Measurements from ENCODE around the gene SMAGP. TPM values are rescaled to one million over a fixed set of nuclear protein-coding genes. Genes with fewer than 3 reads are reported as not detected.
A peak's percentile ranks its signal among the peaks of the same experiment; 100 is the strongest.
"Not testable (repeated sequence)": the region's sequence is repeated elsewhere in the genome, so short reads cannot be mapped to it uniquely, and the experiment has no call there.

Gene SMAGP
- 2.3 and 2.5 TPM in 2 replicates for total RNA-seq (2014; rRNA removed; shearing (Covaris generic); ENCODE audit: low replicate concordance)

GRCh38 chr12:51270067-51270950 is at the start of gene SMAGP:
SMAGP (minus strand) TSS chr12:51270415; CDS start chr12:51269278, 1,137 bp downstream.
- Histone ChIP-seq H3K9ac (ENCODE audit: low read length) (peak within 1 kb of the TSS; percentile 63), H3K4me3 (ENCODE audit: low read length) (peak within 1 kb of the TSS; percentile 64), H3K36me3 (ENCODE audit: insufficient read depth, low read length) (no peaks in the 10 kb centered on the region), H3K4me2 (ENCODE audit: low read depth, low read length, poor library complexity, severe bottlenecking) (peak within 1 kb of the TSS; percentile 74), H3K4me1 (ENCODE audit: low read length) (peaks cover 9% of the 10 kb centered on the region), H4K20me1 (ENCODE audit: insufficient read depth, low read depth, low read length) (no peaks in the 10 kb centered on the region), H3K79me2 (ENCODE audit: low read length) (no peaks in the 10 kb centered on the region), H3K9me3 (ENCODE audit: low read length) (no peaks in the 10 kb centered on the region), H3K27ac (ENCODE audit: low read length) (no peak within 1 kb of the TSS), H2AFZ (ENCODE audit: low read length) (peak within 1 kb of the TSS; percentile 46), H3K9me2 (replicated peaks; ENCODE audit: insufficient read depth, low read length) (no peaks in the 10 kb centered on the region), H3K27me3 (ENCODE audit: low read length) (no peaks in the 10 kb centered on the region)
- peak; percentile 78 for DNase-seq

GRCh38 chr12:51318846-51319599 is 48.8 kb upstream of the SMAGP start:
- no peaks in the 10 kb centered on the region for H4K20me1 ChIP-seq (ENCODE audit: insufficient read depth, low read depth, low read length)
- H3K9me3 ChIP-seq (ENCODE audit: low read length): no peaks in the 10 kb centered on the region
- no peak for DNase-seq
- H3K4me3 ChIP-seq (ENCODE audit: low read length): no peak overlapping the region
- H3K79me2 ChIP-seq (ENCODE audit: low read length): no peaks in the 10 kb centered on the region
- H3K27me3 ChIP-seq (ENCODE audit: low read length): no peaks in the 10 kb centered on the region
- H3K9ac ChIP-seq (ENCODE audit: low read length): no peak overlapping the region
- no peak overlapping the region for H3K4me2 ChIP-seq (ENCODE audit: low read depth, low read length, poor library complexity, severe bottlenecking)
- no peak overlapping the region for H3K27ac ChIP-seq (ENCODE audit: low read length)
- peaks cover 19% of the 10 kb centered on the region for H3K4me1 ChIP-seq (ENCODE audit: low read length)
- H3K36me3 ChIP-seq (ENCODE audit: insufficient read depth, low read length): no peaks in the 10 kb centered on the region
- H2AFZ ChIP-seq (ENCODE audit: low read length): peak overlapping the region; percentile 21; the same call in 1 of the 2 replicates
- H3K9me2 ChIP-seq (replicated peaks; ENCODE audit: insufficient read depth, low read length): no peaks in the 10 kb centered on the region

GRCh38 chr12:51318057-51318806 is 48.0 kb upstream of the SMAGP start:
- H3K9ac ChIP-seq (ENCODE audit: low read length); H3K27me3 ChIP-seq (ENCODE audit: low read length); H4K20me1 ChIP-seq (ENCODE audit: insufficient read depth, low read depth, low read length); H3K9me2 ChIP-seq (replicated peaks; ENCODE audit: insufficient read depth, low read length); H3K4me2 ChIP-seq (ENCODE audit: low read depth, low read length, poor library complexity, severe bottlenecking); H3K4me3 ChIP-seq (ENCODE audit: low read length); DNase-seq; H3K79me2 ChIP-seq (ENCODE audit: low read length); H3K27ac ChIP-seq (ENCODE audit: low read length); H3K36me3 ChIP-seq (ENCODE audit: insufficient read depth, low read length); H2AFZ ChIP-seq (ENCODE audit: low read length); H3K9me3 ChIP-seq (ENCODE audit: low read length): not testable (repeated sequence)
- peaks cover 11% of the 10 kb centered on the region for H3K4me1 ChIP-seq (ENCODE audit: low read length)

- Histone ChIP-seq H3K9me2 (replicated peaks; ENCODE audit: insufficient read depth, low read length) (no peaks in the 10 kb centered on the region), H3K4me3 (ENCODE audit: low read length) (no peak overlapping the region), H3K9me3 (ENCODE audit: low read length) (no peaks in the 10 kb centered on the region), H3K27me3 (ENCODE audit: low read length) (no peaks in the 10 kb centered on the region), H3K79me2 (ENCODE audit: low read length) (no peaks in the 10 kb centered on the region), H3K36me3 (ENCODE audit: insufficient read depth, low read length) (no peaks in the 10 kb centered on the region), H3K27ac (ENCODE audit: low read length) (no peak overlapping the region), H3K9ac (ENCODE audit: low read length) (no peak overlapping the region), H3K4me1 (ENCODE audit: low read length) (no peaks in the 10 kb centered on the region), H2AFZ (ENCODE audit: low read length) (no peak overlapping the region), H3K4me2 (ENCODE audit: low read depth, low read length, poor library complexity, severe bottlenecking) (no peak overlapping the region), H4K20me1 (ENCODE audit: insufficient read depth, low read depth, low read length) (no peaks in the 10 kb centered on the region)
- no peak for DNase-seq
Measured at GRCh38 chr12:51311389-51311788, 41.2 kb upstream of the SMAGP start.

GRCh38 chr12:51307655-51308593 is 37.7 kb upstream of the SMAGP start:
- H3K9ac ChIP-seq (ENCODE audit: low read length): no peak overlapping the region
- H3K4me1 ChIP-seq (ENCODE audit: low read length): no peaks in the 10 kb centered on the region
- no peak overlapping the region for H3K4me3 ChIP-seq (ENCODE audit: low read length)
- H2AFZ ChIP-seq (ENCODE audit: low read length): no peak overlapping the region
- no peaks in the 10 kb centered on the region for H3K9me3 ChIP-seq (ENCODE audit: low read length)
- no peaks in the 10 kb centered on the region for H3K36me3 ChIP-seq (ENCODE audit: insufficient read depth, low read length)
- H3K79me2 ChIP-seq (ENCODE audit: low read length): no peaks in the 10 kb centered on the region
- no peak overlapping the region for H3K4me2 ChIP-seq (ENCODE audit: low read depth, low read length, poor library complexity, severe bottlenecking)
- no peaks in the 10 kb centered on the region for H3K27me3 ChIP-seq (ENCODE audit: low read length)
- no peaks in the 10 kb centered on the region for H4K20me1 ChIP-seq (ENCODE audit: insufficient read depth, low read depth, low read length)
- no peak for DNase-seq
- no peaks in the 10 kb centered on the region for H3K9me2 ChIP-seq (replicated peaks; ENCODE audit: insufficient read depth, low read length)
- no peak overlapping the region for H3K27ac ChIP-seq (ENCODE audit: low read length)

- Histone ChIP-seq H4K20me1 (ENCODE audit: insufficient read depth, low read depth, low read length) (no peaks in the 10 kb centered on the region), H3K27ac (ENCODE audit: low read length) (no peak overlapping the region), H3K9me3 (ENCODE audit: low read length) (no peaks in the 10 kb centered on the region), H3K9ac (ENCODE audit: low read length) (no peak overlapping the region), H3K36me3 (ENCODE audit: insufficient read depth, low read length) (no peaks in the 10 kb centered on the region), H3K79me2 (ENCODE audit: low read length) (no peaks in the 10 kb centered on the region), H3K27me3 (ENCODE audit: low read length) (no peaks in the 10 kb centered on the region), H3K4me2 (ENCODE audit: low read depth, low read length, poor library complexity, severe bottlenecking) (no peak overlapping the region), H3K4me3 (ENCODE audit: low read length) (no peak overlapping the region), H3K4me1 (ENCODE audit: low read length) (no peaks in the 10 kb centered on the region), H2AFZ (ENCODE audit: low read length) (no peak overlapping the region), H3K9me2 (replicated peaks; ENCODE audit: insufficient read depth, low read length) (no peaks in the 10 kb centered on the region)
- no peak for DNase-seq
Measured at GRCh38 chr12:51306507-51306906, 36.3 kb upstream of the SMAGP start.

GRCh38 chr12:51300768-51301167 is 30.6 kb upstream of the SMAGP start:
- not testable (repeated sequence) for H3K36me3 ChIP-seq (ENCODE audit: insufficient read depth, low read length); H3K9me2 ChIP-seq (replicated peaks; ENCODE audit: insufficient read depth, low read length); H3K4me2 ChIP-seq (ENCODE audit: low read depth, low read length, poor library complexity, severe bottlenecking); DNase-seq; H4K20me1 ChIP-seq (ENCODE audit: insufficient read depth, low read depth, low read length); H3K9me3 ChIP-seq (ENCODE audit: low read length); H3K4me3 ChIP-seq (ENCODE audit: low read length); H2AFZ ChIP-seq (ENCODE audit: low read length); H3K79me2 ChIP-seq (ENCODE audit: low read length); H3K9ac ChIP-seq (ENCODE audit: low read length); H3K27me3 ChIP-seq (ENCODE audit: low read length); H3K4me1 ChIP-seq (ENCODE audit: low read length); H3K27ac ChIP-seq (ENCODE audit: low read length)

Data from Karpas-422 (cell line).